ENCODE measurements around the gene CD151.

CD151 gene

DNA sequence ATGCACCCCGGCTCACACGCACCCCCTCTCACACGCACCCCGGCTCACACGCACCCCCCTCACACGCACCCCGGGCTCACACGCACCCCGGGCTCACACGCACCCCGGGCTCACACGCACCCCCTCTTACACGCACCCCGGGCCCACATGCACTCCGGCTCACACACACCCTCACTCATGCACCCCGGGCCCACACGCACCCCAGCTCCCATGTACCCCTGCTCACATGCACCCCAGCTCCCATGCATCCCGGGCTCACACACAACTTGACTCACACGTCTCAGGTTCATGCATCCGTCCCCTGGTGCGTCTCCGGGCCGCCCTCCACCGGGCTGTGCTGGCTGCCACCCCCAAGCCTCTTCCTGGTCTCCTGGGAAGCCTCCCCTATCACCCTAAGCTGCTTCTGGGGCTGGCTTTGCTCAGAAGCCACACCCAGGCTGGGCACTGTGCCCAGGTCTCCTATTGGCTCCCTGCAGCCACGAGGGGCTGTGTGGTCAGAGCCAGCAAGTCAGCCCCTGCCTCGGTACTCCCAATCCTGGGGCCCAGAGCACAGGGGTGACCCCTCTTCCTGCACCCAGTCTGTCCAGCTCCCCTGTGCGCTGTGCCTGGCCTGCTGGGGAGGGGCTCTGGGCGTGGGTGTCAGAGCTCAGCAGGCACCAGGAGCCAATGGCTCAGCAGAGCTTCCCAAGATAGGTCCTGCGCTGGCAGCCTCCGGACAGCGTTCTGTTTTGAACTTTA lies 26.8 kb downstream of the CD151 start:
- DNase-seq = peak; percentile 83

DNA sequence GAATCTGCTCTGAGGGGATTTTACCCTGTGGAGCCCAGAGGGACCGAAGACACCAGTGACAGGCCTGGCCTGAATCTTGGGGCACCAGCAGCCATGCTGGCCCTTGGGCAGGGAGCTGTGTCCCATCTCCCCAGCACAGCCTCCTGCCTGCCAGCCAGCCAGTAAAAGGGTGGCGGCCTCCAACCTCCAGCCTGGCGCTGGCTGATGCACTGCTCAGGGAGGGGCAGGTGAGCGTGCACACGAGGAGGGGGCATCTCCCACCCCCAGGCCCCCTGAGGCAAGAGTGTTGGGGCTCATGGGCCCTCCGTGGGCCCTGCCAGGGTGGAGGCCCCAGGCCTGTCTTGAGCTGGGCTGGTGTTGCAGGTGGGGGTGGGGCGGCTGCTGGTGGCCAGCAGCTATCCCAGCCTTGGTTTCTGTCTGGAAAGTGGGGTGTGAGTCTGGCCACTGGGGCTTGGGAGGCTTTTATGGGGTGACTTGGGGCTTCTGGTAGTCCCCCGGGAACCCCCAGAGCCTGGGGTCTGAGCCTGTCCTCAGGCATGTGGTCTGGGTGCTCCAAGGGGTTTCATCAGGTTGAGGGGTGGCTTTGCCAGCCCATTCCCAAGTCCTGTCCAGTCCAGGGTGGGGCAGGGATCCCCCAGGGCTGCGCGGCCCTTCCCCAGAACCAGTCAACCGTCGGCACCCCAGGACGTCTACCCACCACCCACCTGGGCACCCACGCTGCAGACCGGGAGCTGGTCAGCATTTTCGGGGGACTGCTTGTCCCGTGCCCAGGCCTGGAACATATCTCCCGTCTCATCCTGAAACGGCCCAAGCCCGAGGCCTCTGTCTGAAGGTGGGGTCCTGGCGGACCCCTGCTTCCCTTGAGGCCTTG lies 27.7 kb downstream of the CD151 start:
- no peak for DNase-seq

DNA sequence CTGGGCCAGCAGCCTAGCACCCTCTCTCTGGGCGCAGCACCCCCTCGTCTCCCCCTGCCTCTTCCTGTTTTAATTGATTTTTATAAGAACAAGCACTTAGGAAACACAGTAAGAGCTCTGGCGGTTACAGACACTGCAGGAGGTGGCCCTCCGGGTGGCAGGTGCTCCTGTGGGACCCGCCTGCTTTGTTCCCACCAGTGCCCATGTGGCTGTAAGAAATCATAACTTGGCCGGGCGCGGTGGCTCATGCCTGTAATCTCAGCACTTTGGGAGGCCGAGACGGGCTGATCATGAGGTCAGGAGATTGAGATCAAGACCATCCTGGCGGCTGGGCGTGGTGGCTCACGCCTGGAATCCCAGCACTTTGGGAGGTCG lies 28.3 kb downstream of the CD151 start:
- DNase-seq = no peak

DNA sequence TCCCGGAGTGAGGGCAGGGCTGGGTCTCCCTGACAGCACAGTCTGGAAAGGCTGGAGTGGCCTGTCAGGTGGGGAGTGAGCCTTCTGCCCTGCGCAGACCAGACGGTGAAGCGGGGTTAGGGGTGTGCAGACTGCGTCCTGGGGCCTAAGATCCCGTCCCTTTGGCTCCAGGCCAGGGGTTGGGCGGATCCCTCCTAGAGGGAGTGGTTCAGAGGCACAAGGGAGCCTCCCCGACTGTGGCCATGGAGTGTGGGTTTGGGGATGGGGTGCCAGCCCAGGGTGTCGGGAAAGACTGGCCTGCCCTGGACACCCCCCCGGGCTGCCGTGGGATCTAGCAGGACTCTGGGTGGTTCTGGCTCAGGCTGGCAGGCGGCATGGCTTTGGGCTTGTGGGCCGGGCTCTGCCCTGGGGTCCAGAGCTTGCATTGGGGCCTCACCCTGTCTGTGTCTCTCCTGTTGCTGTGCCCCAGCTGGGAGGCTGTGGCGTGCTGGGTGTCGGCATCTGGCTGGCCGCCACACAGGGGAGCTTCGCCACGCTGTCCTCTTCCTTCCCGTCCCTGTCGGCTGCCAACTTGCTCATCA lies 29.4 kb downstream of the CD151 start:
- DNase-seq = no peak

DNA sequence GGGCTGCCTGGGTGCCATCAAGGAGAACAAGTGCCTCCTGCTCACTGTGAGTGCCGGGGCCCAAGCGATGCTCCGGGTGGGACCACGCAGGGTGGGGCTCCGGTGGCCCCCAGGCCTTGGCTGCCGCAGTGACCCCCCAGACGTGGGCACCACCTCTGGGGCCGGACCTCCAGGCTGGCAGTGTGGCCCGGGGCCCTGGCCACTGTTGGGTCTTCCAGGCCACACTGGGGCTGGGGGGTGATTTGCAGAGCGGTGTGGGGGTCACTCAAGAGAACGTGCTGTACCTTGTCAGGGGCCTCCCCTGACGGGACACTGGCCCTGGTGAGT lies 29.9 kb downstream of the CD151 start:
- DNase-seq = no peak

DNA sequence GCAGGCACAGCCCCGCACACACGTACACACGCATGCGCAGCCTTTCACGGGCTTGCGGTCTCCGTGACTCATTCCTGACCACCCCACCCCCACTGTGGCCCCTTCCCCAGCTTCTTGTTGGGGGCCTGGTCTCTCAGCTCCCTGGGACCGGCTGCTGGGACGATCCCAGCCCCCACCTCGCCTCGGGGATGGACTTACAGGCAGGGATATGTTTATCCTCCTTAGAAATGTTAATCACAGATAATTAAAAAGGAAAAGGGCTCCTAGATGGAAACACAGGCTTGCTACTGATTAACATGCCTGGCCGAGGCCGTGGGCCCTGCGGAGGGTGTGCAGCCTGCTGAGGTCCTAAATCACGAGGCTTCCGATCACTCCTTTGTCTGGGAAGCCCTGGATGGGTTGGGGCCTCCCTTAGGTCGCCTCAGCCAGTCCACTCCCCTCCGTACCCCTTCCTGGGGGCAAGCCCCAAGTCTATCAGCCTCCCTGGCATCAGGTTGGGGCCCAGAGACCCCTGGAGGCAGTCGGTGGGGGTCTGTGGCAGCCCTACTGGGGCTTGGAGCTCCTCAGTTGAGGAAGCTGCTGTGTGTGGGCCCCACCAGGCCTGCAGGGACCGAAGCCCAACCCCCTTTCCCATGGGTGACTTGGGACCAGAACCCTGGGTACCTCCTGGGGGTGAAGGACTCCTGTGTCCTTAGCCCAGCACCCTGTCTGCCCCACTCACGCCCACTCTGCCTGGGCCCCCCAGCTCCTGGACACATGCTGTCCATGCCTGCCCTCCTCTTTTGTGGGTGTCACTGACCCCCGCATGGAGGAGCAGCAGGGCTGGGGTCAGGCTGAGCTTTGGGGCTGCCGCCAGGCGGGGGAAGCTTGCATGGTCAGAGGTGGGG lies 30.5 kb downstream of the CD151 start:
- DNase-seq = no peak

DNA sequence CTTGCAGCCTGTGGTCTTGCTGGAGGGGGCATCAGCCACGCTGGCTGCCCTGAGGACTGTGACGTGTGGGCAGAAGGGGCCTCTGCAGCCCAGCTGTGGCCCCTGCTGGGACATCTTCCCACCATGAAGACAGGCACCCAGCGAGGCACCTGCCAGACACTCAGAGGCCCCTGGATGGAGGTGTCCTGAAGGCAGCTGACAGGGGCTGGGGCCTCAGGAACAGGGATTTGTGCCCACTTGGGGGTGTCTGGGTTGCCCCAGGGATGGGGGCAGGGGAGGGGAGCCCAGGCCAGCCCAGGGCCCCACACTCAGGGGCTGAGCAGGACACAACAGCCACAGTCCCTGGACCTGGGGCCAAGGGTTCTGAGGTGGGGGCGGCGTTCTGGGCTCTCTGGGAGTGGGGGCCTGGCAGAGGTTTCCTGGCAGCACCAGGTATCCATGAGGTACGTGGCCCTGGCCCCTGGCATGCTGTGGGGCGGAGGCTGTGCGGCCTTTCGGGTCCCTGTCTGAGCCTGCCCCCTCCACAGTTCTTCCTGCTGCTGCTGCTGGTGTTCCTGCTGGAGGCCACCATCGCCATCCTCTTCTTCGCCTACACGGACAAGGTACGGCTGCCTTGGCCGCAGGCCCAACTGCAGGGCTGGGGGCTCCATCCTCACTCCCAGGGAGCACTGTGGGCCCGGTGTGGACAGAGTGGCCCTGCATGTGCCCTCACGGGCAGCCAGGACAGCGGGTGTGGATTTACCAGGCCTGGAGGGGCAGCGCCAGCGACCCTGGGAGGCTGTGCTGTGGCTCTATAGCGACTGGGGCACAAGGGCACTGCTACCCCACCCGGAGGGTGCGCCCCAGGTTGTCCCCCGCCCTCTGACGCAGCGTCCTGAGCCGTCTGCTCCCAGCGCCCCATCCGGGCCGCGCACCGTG lies 31.4 kb downstream of the CD151 start:
- no peak for DNase-seq

DNA sequence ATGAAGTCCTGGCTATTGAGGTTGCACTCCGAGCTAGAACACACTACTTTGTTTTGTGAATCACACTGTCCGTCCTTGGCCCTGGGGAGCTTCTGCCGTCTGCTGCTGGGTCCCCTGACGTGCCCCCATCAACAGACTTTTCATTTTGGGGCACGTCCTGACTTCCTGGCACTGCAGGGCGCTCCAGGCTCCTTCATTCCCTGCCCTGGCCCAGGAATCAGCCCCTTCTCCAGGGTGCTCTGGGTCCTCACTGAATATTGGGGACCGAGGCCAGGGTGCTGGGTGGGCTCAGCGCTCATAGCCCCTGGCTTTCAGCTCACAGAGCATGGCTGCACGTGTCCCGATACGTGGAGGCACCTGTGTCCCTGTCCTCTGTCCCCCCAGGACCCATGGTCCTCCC lies 32.1 kb downstream of the CD151 start:
- DNase-seq = no peak

DNA sequence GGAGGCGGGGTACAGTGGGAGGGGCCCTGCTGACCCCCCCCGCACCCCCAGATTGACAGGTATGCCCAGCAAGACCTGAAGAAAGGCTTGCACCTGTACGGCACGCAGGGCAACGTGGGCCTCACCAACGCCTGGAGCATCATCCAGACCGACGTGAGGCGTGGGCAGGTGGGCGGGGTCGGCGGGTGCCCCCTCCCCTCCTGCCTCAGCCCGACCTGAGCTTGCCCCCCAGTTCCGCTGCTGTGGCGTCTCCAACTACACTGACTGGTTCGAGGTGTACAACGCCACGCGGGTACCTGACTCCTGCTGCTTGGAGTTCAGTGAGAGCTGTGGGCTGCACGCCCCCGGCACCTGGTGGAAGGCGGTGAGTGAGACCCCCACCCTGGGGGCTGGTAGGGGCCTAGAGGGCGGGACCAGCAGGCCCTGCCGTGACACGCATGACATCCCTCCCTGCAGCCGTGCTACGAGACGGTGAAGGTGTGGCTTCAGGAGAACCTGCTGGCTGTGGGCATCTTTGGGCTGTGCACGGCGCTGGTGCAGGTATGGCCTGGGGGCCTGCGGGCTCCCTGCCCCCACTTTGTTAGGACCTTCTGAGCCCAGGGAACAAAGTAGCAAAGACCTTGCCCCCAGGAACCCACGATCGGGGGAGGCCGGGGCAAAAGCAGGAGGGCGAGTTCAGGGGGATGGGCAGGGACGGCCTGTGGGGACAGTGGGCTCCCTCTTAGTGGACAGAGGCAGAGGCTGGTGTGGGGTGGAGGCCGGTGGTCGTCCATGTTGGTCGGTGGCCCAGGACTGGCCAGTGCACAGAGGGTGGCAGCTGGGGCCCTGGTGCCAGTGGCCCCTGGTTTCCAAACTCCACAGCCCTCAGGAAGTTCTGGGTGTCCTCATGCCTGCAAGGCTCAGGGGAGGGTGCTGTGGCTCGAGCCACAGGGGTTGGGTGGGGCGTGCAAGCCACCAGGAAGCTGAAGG lies 33.0 kb downstream of the CD151 start:
- no peak for DNase-seq

DNA sequence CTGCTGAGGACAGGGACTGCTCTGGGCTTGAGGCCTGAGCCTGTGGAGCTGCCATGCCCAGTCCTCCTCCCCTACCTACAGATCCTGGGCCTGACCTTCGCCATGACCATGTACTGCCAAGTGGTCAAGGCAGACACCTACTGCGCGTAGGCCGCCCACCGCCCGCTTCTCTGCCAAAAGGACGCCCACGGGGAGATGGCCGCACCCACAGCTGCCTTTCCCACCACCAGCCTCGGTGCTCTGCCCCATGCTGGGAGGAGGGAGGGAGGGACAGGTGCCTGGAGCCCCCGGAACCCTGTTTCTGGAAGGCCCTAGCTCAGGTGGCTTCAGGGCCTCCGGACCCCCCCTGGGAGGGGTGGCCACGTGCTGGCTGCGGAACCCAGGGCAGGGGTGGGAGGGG lies 33.7 kb downstream of the CD151 start:
- DNase-seq = no peak

DNA sequence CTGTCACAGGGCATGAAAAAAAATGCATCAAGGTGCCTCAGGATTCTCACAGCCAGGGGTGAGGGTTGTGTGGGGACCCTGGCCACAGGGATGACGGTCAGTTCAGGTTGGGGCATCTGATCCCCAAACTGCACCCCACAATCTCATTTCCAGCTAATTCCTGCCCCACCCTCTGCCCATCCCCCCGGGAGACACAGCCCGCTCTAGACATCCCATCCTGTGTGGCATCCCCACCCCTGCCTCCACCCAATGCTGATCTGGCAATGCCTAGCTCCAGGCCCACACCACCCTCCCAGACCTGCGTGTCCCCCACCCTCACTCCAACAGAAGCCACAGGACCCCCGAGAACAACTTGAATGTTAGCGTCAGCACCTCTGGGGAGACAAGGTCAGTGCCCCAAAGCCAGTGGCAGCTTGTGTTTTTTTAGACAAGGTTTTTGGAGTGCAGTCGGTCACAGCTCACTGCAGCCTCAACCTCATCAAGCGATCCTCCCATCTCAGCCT lies 35.2 kb downstream of the CD151 start:
- no peak for DNase-seq

DNA sequence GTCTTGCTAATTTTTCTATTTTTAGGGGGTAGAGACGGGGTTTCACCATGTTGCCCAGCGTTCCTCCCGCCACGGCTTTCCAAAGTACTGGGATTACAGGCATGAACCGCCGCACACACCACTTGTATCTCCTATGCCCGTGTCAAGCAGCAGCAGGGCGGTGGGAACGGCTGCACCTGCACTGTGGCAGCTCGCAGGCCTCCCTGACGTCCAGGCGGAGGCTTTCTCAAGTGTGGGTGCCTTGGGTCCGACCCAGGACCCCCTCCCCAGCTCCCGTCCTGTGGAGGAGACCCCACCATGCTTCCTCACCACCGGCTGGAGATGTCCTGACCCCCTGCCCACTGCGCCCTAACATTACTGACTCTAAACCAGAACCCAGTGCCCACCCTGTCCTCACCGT lies 35.6 kb downstream of the CD151 start:
- no peak for DNase-seq

DNA sequence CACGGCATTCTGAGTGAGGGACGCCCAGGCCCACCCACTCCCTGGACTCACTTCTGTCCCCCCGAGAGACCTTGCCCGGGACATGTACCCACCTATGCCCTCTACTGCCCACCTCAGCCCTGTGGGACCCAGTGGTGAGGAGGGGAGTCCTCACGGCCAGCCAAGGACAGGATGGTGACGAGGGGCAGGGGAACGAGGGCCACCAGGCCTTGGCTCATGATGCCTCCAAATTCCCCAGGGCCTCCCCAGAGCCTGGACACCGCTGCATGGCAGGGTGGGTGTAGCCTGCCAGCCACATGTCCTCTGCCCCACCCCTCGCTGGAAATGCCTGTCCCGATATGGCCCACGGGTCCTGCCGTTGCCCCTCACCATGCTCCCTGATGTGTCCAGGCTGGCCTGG lies 36.0 kb downstream of the CD151 start:
- DNase-seq = no peak

DNA sequence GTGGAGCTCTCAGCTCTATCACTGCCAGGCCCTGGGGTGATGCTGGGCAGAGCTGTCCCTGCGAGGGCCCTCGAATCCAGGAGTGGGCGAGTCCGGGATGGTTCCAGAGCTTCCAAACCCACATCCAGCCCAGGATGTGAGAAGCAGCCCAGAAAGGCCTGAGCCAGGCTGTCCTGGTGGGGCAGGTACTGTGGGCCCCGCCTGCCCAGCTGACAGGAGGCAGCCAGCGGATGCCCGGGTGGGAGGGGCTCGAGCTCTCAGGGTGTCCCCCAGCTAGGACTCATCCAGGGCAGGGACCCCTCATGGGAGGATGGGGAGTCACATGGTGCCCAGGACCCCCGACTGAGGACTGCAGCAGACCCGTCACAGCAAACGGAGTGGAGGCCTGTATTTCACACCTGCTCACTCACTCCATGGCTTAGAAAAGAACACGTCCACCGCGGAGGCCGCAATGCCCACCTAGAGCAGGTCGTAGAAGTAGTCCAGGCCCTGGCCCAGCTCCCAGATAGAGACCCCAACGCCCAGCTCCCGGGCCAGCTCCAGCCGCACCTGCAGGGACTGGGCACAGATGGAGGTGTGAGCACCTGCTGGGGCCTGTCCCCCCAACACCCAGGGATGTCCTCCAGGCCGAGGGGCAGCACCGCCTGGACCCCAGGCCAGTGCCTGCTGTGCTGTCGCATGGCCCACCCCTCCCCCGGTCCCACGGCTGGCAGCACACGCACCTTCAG lies 36.8 kb downstream of the CD151 start:
- DNase-seq = no peak

DNA sequence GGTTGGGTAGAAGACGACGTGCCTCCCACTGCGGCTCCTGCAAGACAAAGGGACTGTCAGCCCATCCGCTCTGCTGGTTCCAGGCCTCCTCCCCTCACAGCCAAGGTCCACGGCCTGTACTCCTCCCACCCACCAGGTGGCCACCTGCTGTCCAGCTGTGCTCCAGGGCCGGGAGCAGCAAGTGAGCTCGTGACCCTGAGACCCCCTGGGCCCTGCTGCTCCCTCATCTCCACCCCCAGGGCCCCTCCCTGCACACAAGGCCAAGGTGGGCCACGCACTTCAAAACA lies 37.3 kb downstream of the CD151 start:
- DNase-seq = no peak

DNA sequence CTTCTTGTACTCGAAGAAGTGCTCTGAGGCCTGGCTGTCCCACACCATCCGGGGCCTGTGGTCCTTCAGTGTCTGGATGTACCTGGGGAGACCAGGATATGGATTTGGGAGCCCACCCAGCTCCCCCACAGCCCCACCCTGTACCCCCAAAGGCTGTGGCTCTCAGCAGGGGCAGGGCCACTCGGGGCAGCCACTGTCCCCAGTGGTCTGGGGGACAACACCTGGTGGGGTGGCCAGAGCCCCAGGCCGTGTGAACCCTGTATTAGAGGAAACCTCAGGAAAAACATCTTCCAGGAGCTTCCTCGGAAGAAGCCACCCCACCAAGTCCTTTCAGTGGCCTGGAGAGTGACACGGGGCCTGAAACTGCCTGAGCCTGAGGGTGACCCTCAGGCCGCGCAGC lies 37.7 kb downstream of the CD151 start:
- DNase-seq = no peak

DNA sequence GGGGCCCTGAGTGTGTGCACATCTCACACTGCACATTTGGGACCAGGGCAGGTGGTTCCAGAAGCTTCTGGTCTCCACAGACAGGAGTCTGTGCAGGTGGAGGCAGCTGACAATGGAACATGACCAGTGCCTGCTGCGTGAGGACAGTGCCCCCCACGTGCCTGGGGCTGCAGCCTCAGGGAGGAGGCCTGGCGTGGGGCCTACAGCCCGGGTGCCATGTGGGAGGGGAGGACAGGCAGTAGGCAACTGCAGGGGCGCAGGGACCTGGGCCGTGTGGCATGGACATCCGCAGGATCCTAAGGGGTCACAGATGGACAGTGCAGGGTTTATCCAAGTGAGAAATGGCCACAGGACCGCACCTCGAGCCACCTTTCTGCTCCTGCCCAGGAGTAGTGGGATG lies 38.7 kb downstream of the CD151 start:
- DNase-seq = no peak

DNA sequence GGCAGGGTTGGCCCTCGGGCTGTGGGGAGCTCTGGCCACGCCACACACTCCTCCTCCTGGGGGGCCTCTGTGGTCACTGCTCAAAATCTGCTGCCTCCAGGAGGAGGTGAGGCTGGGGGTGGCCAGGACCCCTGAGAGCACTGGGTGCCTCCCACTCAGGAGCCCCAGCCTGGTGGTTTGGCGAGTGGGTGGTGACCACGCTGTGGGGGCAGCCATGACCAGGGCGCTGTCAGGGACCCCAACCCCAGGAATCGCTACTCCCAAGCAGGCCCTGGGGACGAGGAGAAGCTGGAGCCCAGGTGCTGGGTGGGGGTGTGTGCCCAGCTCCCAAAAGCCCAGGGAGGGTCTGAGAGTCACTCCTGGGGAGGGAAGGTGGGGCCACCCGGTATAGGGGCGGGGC lies 40.0 kb downstream of the CD151 start:
- DNase-seq = no peak

DNA sequence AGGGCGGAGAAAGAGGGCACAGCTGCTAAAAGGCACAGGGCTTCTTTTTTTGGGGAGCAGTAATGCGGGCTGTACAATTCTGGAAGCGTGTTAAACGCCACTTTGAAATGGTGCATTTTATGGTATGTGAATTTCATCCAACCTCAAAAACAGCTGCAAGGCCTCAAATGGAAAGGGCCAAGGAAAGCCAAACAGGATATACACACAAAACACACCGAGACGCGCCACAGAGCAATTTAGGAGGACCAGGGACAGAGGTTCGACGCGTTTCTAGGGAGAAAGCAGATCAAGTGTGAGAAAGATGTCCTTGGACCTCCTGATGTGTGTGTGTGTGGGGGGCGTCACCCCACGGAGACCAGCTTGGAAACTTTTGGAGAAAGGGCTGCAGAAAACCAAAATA lies 41.0 kb downstream of the CD151 start:
- no peak for DNase-seq

DNA sequence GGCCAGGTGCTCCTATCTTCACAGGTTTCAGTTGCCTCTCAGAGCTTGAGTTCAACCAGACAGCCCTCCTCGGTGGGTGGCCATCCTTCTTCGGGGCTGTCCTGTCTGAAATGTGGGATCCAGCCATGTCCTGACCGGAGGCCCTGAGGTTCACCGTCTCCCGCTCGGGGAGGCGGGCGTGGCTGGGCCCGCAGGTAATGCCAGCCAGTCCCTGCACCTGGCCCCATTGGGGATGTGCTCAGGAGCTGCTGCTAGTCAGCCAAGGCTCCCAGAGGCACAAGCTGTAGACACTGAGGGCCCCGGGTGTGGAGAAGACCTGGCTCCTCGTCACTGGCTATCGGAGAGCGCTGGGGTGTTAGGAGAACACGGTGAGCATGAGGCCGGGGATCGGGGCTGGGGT lies 42.5 kb downstream of the CD151 start:
- no peak for DNase-seq

Measured in NCI-H1694 treated with DMSO at 0.1 percent for 48 hours (cell line).